Liver (tissue), 3 donors: ENCODE data around the gene U2AF2.

Source experiments
- ATF3 ChIP-seq: IDR thresholded peaks from 2 replicates; pipeline ENCODE4 v1.6.1; 2016; ENCODE audit warnings: antibody characterized with exemption
- CTCF ChIP-seq: fragments of 150-350 bp; IDR thresholded peaks from 2 replicates; pipeline ENCODE4 v1.5.1; 2017; ENCODE audit warnings: improper control_type of control experiment, low read depth, low read length; ENCODE audit not compliant: missing input control
- FOXA1 ChIP-seq: IDR thresholded peaks from 2 replicates; pipeline ENCODE4 v1.6.1; 2016; ENCODE audit warnings: antibody characterized with exemption
- GABPA ChIP-seq, 2 donors: IDR thresholded peaks in 1 of 2; conservative IDR thresholded peaks in 1 of 2; 2 replicates each; pipeline ENCODE4 v1.6.1; 2016; ENCODE audit warnings: antibody characterized with exemption in 2 of 2, mild to moderate bottlenecking in 1 of 2, moderate library complexity in 1 of 2
- MAX ChIP-seq: IDR thresholded peaks from 2 replicates; pipeline ENCODE4 v1.6.1; 2016; ENCODE audit warnings: antibody characterized with exemption
- ZBTB33 ChIP-seq: IDR thresholded peaks from 2 replicates; pipeline ENCODE4 v1.6.1; 2016; ENCODE audit warnings: antibody characterized with exemption
- donor health status: healthy.
- donor health status: healthy.

GRCh38 chr19:55661826-55662225 lies 7.0 kb downstream of the U2AF2 start:
- TF ChIP-seq FOXA1 = no peak
- no peak for TF ChIP-seq ATF3
- TF ChIP-seq CTCF = no peak
- no peak for TF ChIP-seq MAX
- no peak for TF ChIP-seq GABPA (IDR thresholded peaks at IDR 0.05 in 1 of 2, conservative IDR thresholded peaks at IDR 0.05 in 1 of 2)
- no peak for TF ChIP-seq ZBTB33
